Measurements from ENCODE around the gene DPYD.
"Not testable (repeated sequence)": the region's sequence is repeated elsewhere in the genome, so short reads cannot be mapped to it uniquely, and the experiment has no call there.

Gene DPYD

DNA sequence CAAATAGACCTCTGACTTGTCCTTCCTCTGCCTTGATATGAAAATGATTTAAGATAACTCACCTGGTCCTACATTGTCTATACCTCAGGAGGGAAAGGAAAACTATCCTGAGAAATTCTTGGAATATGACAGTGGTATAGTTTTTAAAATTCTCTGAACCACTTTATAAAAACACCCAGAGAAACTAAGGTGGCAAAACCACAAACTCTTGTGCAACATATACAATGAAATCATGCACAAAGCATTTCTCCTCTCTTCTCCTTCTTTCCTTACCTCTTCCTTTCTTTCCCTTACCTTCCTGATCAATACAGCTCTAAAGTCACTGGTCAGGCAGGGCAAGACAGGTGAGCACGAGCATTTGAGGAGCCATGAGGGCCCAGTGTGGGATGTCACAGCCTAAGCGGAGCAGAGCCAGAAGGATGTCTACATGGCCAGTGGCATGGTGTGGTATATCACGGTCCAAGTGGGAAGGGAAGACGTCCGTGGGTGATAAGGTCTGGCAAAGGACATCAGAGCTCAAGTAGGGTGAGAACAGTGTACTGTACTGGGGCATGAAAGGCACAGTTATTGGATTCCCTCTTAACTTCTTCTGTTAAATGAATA lies 543.3 kb downstream of the DPYD start:
- DNase-seq (ENCODE audit: low read depth in 1 of 2, low spot score in 1 of 2) = no peak

DNA sequence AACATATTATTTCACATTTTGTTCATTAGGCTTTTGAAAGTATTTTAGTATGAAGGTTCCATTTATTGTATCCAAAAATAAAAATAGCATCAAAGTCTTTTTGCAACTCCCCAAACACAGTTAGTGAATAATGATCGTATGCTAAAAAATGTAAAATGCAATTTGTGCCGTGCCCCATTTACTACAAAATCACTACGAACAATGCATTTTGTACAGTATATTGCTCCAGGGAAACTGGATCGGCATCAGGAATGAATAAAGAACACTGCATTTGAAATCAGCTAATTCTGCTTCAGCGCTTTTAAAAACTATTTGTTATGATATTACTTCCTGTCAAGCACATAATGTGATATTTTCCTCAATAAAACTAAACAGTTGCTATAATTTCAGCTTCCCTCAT lies 547.8 kb downstream of the DPYD start:
- no peak for DNase-seq (ENCODE audit: low read depth in 1 of 2, low spot score in 1 of 2)

DNA sequence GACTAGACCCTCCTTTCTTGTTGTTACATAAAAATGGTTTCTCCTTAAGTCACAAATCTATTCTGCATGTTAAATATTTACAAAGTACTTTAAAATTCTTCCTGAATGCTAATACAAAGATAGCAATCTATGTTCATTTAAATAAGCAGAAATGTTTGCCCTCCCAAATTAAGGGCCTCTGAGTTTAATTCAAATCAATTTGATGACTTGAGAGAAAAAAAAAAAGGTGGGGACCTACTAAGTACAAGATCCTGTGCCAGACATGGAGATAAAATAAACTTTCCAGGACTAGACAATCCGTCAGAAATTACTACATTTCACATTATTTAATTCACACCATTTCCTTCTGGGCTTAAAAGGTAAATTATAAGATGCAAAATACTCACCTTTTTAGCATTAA lies 548.3 kb downstream of the DPYD start:
- DNase-seq (ENCODE audit: low read depth in 1 of 2, low spot score in 1 of 2) = no peak

DNA sequence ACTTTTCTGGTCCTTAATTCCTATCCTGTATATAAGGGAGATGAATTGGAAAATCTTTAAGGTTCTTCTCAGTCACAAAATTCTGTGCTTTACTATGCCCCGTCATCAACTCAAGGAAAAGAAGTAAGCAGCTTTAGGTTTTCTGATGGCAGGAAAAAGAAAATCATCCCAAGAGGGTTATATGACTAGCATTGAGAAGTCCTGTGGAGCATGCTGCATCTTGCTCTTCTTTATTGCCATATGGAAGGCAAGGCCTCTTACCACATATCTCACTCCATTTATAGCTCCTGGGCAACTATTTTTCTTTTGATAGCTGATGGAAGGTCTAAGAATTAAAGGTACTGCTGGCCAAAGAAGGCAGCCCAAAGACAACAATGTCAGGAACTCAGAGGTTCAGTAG lies 552.5 kb downstream of the DPYD start:
- DNase-seq (ENCODE audit: low read depth in 1 of 2, low spot score in 1 of 2) = no peak

DNA sequence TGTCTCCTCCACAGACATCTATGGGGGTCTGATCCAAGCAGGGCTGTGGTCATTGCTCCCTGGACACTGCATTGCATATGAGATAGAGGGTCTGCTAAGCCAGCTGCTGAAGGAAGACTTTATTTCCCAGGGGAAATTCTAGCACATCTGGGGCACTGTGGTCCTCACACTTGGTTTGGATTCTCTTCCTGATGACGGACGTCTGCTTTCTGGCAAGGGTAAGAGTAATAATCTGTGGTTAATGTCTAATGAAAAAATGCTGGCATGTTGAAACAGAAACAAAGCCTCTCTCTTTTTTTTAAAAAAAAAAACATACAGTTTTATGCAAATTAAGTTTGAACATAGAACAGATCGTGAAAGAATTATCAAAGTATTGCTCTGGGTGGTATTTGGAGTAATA lies 553.9 kb downstream of the DPYD start:
- DNase-seq (ENCODE audit: low read depth in 1 of 2, low spot score in 1 of 2) = no peak

DNA sequence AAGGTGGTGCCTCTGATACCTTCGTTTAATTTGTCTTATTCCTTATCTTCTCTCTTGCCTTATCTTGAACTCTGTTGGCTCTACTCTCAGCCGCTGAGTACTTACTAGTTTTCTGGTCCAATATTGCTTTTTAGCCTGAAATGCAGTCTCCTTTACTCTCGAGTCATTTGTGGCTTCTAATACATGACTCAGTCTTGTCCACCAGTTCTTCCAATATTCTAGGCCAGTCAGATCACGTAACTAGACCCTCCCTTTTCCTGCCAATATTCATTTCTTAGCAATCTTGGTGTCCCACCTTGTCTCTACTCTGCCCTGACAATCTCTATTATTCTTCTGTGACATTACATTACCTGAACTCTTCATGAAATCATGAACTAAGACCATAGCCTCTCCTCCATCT lies 555.8 kb downstream of the DPYD start:
- no peak for DNase-seq (ENCODE audit: low read depth in 1 of 2, low spot score in 1 of 2)

DNA sequence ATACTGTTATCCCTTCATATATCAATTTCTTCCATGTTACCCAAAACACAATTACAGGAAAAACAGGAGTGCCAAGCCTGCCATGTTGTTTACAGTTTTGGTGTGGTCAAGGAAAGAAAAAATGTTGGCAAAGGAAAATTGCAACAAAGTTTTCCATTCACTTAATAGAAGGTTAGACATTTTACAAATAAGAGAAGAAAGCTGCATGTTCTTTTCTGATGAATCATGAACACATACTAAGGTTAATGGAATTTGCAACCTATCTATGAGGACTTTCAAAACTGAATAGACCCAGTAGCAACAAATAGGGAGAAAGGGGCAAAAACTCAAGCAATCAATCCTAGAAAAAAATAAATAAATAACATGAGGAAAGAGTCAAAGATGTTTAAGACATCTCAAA lies 556.7 kb downstream of the DPYD start:
- DNase-seq (ENCODE audit: low read depth in 1 of 2, low spot score in 1 of 2) = no peak

DNA sequence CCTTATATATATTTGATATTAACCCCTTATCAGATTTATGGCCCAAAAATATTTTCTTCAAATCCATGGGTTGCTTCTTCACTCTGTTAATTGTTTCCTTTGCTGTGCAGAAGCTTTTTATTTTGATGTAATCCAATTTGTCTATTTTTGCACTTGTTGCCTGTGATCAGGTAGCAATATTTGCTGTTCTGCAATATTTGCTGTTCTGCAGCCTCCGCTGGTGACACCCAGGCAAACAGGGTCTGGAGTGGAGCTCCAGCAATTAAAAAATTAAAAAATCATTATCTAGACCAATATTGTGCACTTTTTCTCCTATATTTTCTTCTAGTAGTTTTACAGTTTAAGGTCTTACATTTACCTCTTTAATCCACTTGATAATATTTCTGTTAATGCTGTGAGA lies 564.5 kb downstream of the DPYD start:
- DNase-seq (ENCODE audit: low read depth in 1 of 2, low spot score in 1 of 2) = no peak

DNA sequence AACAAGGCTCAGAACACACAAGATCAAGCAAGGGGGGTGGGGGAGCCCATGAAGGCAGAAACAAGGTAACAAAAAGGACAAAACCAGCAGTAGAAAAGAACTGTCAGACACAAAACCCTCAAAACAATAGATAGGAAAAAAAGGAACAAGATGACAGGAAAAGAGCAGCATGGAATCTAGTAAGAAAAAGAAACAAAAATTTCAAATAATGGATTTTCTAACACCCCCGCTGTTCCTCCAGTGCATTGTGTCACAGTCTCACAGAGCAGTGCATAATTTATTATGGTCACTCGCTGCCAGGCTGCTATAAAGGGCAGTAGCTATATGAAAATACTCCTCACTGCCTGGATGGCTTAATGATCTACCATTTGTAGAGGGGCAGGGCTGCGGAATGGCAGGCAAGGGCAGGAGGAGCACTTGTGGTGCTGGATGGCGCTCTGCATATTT lies 567.9 kb downstream of the DPYD start:
- DNase-seq (ENCODE audit: low read depth in 1 of 2, low spot score in 1 of 2) = no peak

DNA sequence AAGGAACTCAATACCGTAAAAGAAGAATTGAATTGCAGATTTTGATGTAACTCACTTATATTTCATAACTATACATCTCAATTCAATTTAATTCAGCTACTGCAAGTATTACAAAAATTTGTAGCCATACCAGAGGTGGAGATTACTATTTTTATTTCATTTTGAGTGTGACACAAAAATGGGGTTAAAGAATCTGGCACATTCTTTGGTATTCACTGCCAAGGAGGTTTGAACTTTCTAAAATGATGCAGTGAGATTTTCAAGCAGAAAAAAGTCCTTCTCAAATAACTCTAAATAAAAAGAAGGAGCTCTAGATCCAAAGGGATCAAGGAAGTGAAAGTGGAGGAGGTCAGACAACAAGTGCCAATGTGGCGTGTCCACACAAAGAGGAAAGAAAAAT lies 569.0 kb downstream of the DPYD start:
- DNase-seq (ENCODE audit: low read depth in 1 of 2, low spot score in 1 of 2) = no peak

DNA sequence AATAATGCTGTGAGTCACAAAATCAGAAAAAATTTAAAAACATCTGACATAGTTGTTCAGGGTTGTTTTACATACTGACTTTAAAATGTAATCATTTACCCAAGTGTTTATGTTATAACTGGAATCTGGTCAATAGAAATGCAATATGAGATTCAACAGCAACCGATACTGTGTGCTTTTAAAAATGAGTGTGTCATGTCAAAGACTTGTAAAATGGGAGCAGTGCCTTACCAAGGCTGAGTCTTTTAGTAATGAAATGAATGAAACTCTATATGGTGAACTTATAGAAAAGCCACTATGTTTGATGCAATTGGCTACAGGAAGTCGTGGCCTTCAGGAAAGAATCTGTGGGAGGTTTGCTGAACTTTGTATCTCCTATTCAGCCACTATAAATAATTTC lies 570.2 kb downstream of the DPYD start:
- DNase-seq (ENCODE audit: low read depth in 1 of 2, low spot score in 1 of 2) = no peak

DNA sequence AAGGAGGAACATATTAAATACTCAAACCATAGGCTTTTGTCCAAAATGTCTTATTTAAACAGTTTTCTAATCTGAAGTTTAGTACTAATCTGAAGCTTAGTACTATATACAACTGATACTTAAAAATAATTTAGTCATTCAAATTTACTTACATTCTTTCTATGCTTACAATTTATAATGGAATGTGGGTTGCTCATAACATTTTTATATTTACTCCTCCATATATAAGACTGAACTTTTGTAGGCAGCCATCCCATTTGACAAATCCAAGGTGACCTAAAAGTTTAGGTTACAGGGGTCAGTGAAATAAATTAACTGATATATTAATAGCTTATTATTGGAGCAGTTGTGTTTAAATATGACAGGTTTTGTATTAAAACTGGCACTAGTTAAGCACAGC lies 570.6 kb downstream of the DPYD start:
- DNase-seq (ENCODE audit: low read depth in 1 of 2, low spot score in 1 of 2) = no peak

DNA sequence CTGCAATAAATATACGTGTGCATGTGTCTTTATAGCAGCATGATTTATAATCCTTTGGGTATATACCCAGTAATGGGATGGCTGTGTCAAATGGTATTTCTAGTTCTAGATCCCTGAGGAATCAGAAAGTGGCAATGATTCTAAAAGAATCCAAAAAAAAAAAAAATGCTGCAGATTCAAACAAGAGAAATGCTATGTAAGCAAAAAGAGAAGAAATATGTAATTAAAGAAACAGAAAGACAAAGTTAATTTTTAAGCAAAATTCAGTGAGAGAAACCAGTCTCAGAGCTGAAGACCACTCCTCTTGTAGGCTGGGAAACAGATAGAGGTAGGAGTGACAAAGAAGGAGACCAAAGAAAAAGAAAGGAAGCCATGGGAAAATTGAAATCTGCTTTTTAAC lies 571.0 kb downstream of the DPYD start:
- DNase-seq (ENCODE audit: low read depth in 1 of 2, low spot score in 1 of 2) = not testable (repeated sequence)

DNA sequence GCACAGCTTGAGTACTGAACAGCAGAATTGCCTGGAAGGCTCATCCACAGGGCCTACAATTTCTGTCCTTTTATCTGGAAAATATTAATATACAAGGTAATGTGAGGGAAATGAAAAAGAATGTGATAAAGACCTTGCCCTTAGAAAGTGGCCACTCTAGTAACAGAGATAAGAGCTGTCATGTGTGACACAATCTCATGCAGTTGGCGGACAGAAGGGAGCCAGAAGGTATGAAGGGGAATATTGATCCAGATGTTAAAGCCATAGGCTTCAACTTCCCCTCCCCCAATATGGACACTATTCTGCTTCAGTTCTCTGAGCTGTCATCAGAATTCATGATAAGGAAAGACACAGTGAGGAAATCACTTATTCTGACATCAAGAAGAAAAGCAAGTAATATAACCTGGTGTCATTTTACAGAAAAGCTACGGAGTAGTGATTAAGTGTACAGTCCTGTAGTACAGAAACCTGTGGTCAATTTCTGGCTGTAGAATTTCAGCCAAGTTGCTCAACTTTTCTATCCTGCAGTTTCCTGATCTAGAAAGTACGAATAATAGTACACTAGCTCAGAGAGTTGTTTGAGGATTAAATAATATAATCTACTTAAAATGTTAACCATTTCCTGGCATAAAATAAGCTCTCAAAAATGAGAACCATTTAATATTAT lies 572.1 kb downstream of the DPYD start:
- no peak for DNase-seq (ENCODE audit: low read depth in 1 of 2, low spot score in 1 of 2)

DNA sequence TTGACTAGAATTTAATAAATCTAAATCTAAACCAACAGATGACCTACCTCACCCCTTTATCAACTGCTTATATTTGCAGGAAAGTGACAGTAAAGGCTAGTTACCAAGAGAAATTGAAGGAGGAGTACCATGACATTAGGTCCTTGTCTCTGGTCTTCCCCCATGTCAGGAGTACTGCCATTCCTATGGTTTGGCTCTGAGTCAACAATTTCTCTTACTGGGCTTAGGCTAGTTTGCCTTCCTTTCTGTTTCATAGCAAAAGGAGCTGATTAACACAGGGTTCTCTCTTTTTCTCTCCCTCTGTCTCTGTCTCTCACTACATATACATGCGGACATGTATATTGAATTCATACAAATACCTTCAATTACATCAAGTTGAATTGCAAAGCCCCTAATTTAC lies 579.9 kb downstream of the DPYD start:
- no peak for DNase-seq (ENCODE audit: low read depth in 1 of 2, low spot score in 1 of 2)

DNA sequence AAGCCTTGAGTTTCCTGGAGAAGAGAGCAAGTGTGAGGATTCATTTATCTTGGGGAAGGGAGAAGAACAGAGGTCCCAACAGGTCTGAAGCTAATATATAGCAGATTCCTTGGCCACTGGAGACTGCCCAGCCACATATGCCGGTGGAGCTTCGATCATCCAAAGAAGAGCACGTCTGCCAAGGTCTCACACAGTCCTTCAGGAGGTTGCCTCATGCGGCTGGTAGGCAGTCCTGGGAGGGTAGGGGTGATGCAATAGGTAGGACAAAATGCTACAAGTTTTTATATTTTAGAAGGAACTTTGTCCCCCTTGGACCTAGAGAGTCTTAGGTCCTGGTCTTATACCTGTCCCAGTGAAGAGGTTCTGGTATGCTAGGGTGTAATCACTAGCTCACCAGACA lies 582.5 kb downstream of the DPYD start:
- DNase-seq (ENCODE audit: low read depth in 1 of 2, low spot score in 1 of 2) = no peak

DNA sequence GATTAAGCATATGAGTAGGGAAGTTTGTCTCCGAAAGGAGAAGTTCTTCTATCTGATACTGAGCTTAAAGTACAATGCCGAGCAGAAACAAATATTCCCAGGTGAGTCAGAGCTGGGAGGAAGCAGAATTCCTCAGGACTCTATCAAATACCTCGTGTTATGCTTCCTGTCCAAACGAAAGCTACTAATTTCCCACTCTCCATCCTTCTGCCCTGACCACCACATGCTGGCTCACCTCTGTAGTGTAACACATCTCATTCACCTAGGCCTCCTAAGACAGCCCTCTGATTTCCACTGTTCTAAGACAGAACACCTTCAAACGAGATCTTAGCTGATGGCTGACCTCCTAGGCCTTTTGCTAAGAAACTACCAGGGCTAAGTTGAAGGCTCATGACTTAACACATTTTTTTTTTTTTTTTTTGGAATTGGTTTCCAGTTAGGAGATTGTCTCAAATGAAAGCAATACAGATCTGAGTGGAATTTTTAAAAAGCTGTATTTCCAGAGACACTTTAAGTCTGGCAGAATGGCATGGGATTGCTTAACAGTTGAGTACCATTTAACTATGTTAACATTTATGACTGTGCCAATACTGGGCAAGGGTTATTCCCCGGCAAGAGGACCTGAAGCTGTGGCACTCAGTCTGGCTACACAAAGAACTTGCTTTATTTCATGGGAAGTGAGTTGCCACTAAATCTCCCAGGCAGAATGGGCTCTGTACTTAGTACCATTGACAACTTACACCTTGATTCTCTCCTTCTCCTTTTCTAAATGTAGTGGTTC lies 583.4 kb downstream of the DPYD start:
- no peak for DNase-seq (ENCODE audit: low read depth in 1 of 2, low spot score in 1 of 2)

DNA sequence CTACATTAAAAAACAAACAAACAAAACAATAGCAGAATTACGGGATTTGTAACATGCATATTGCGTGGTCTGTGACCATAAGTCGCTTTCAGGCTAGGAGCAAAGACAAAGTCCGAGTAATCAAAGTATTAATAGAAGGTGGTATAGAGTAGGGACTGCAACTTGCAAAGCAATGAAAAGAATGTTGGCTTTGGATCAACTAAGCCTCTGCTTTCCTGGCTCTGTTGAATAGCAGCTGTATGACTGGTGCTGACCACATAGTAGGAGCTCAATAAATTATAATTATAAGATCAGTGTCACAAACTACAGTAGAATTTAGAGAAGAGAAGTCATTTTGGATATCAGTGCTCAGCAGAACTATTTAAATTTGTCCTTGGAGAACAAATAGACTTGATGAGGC lies 586.4 kb downstream of the DPYD start:
- no peak for DNase-seq (ENCODE audit: low read depth in 1 of 2, low spot score in 1 of 2)

DNA sequence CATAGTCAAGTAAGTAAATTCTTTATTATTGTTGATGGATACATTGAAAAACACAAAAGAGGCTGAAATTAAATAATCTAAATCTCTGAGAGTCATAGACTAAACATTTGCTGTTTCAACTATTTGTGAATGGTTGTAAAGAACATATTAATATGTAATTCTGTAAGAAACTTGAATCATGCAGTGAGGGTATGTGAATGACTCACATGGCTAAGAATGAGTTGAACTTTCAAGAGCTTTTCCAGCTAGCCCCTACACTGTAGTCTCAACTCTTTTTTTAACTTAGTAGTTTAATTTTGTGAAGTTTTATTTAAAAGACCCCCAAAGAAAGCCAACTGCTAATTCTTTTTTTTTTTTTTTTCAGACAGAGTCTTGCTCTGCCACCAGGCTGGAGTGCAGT lies 588.1 kb downstream of the DPYD start:
- DNase-seq (ENCODE audit: low read depth in 1 of 2, low spot score in 1 of 2) = no peak

DNA sequence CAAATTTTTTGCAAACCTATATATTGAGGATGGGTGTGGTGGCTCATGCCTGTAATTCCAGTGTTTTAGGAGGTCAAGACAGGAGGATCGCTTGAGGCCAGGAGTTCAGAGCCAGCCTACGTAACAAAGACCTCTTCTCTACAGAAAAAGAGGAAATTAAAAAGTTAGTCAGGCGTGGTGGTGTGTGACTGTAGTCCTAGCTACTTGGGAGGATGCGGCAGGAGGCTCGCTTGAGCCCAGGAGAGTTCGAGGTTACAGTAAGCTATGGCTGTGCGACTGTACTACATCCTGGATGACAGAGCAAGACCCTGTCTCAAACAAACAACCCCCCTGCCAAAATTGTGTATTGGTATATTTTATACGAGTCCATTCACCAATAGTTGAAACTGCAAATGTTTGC lies 589.7 kb downstream of the DPYD start:
- no peak for DNase-seq (ENCODE audit: low read depth in 1 of 2, low spot score in 1 of 2)

DNA sequence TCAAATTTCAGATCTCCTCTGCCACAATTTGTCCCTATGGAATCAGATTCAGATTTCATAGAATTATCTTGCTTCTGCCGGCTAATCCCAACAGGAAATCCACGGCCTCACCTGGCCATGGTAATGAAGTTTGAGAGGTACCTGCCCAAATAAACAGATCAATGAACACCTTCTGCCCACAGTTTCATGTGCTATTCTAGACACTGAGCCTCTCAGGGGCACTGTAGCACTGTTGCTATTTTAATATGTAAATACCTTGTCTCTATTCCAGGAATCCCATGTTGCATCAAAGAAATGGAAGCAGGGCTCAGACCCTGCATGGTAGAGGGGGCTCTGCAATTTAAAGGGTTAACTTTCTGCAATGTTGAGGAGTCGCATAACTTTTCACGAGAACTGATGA lies 606.1 kb downstream of the DPYD start:
- no peak for DNase-seq (ENCODE audit: low read depth in 1 of 2, low spot score in 1 of 2)

DNA sequence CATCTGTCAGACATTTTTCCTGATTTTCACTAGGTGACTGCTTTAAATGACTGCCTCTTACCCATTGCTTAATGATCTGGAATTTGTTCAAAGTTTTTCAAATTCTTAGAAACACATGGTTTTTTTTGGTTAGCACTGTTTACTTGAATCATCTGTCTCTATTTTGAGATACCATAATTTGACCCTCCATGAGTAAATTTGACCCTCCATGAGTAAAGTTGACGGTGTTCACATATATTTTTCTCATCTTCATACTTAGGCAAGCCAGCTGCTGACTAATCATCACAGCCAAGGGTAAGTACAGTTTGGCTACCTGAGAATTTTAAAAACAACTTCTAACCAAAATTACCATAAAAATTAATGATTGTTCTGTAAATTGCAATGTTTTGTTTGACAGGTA lies 612.7 kb downstream of the DPYD start:
- DNase-seq (ENCODE audit: low read depth in 1 of 2, low spot score in 1 of 2) = no peak

DNA sequence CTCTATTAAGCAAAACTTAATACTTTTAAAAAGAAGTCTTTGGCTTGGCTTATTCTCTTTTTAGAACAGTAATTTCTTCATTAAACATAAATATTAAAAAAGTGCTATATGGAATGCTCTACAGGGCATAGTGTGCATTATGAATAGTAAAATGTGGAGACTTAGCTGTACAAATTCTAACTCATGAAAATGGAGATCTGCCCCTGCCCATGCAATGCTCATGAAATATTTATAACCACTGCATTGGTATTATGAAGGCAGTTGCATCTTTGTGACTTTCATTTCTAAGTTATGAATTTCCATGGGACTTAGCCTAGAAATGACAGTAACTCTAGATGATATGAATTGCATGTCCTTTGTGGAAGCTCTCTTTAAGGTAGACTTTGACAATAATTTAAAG lies 613.3 kb downstream of the DPYD start:
- no peak for DNase-seq (ENCODE audit: low read depth in 1 of 2, low spot score in 1 of 2)

All from activated T-helper 1 cell treated with anti-CD3 and anti-CD28 coated beads, Interleukin-2, amount 50 U/mL, for 16 hours (primary cell).